ENCODE data around the gene MYOZ3.

MYOZ3 gene

GRCh38 chr5:150627731-150628545 lies 33.1 kb upstream of the MYOZ3 start:
- DNase-seq (ENCODE audit: low spot score): peak; percentile 74

- no peak for DNase-seq (ENCODE audit: low spot score)
Observed at GRCh38 chr5:150628936-150629485, 32.0 kb upstream of the MYOZ3 start.

- DNase-seq (ENCODE audit: low spot score): no peak
Observed at GRCh38 chr5:150630016-150630415, 31.0 kb upstream of the MYOZ3 start.

GRCh38 chr5:150630461-150631325 lies 30.4 kb upstream of the MYOZ3 start:
- no peak for DNase-seq (ENCODE audit: low spot score)

GRCh38 chr5:150631326-150631701 lies 29.7 kb upstream of the MYOZ3 start:
- DNase-seq (ENCODE audit: low spot score): no peak

- DNase-seq (ENCODE audit: low spot score): peak; percentile 59
Observed at GRCh38 chr5:150632305-150633160, 28.5 kb upstream of the MYOZ3 start.

- no peak for DNase-seq (ENCODE audit: low spot score)
Observed at GRCh38 chr5:150633429-150633828, 27.6 kb upstream of the MYOZ3 start.

- peak; percentile 63 for DNase-seq (ENCODE audit: low spot score)
Observed at GRCh38 chr5:150636391-150637244, 24.4 kb upstream of the MYOZ3 start.

- peak; percentile 94 for DNase-seq (ENCODE audit: low spot score)
Observed at GRCh38 chr5:150637245-150638052, 23.6 kb upstream of the MYOZ3 start.

GRCh38 chr5:150638053-150638444 lies 23.0 kb upstream of the MYOZ3 start:
- DNase-seq (ENCODE audit: low spot score): no peak

GRCh38 chr5:150638488-150639376 lies 22.3 kb upstream of the MYOZ3 start:
- no peak for DNase-seq (ENCODE audit: low spot score)

GRCh38 chr5:150639377-150639692 lies 21.7 kb upstream of the MYOZ3 start:
- no peak for DNase-seq (ENCODE audit: low spot score)

GRCh38 chr5:150639751-150640150 lies 21.3 kb upstream of the MYOZ3 start:
- DNase-seq (ENCODE audit: low spot score): no peak

- DNase-seq (ENCODE audit: low spot score): peak; percentile 89
Observed at GRCh38 chr5:150640311-150641005, 20.6 kb upstream of the MYOZ3 start, which contains the start of gene SYNPO. Gene SYNPO (plus strand): TSS chr5:150640660. CDS start chr5:150648276, 7,616 bp downstream.

GRCh38 chr5:150641006-150641570 lies 20.0 kb upstream of the MYOZ3 start:
- DNase-seq (ENCODE audit: low spot score): no peak

- DNase-seq (ENCODE audit: low spot score): no peak
Observed at GRCh38 chr5:150641824-150642566, 19.1 kb upstream of the MYOZ3 start.

GRCh38 chr5:150642567-150642927 lies 18.5 kb upstream of the MYOZ3 start:
- peak; percentile 92 for DNase-seq (ENCODE audit: low spot score)
